HFF-Myc (cell line): ENCODE measurements around the gene SSH2.
"Not testable (repeated sequence)": the region's sequence is repeated elsewhere in the genome, so short reads cannot be mapped to it uniquely, and the experiment has no call there.

Experiments
- DNase-seq: peaks from one replicate; pipeline ENCODE4 v3.0.0-alpha.2; 2011; ENCODE audit warnings: low read depth; ENCODE audit errors: extremely low read depth
- H3K4me3 ChIP-seq: replicated peaks from 2 replicates; pipeline ENCODE4 v1.5.1; 2011; ENCODE audit warnings: low read depth, mild to moderate bottlenecking, control low read depth, low read length
- TF ChIP-seq, protein P1 (sequence below): IDR thresholded peaks from 2 replicates; pipeline ENCODE4 v1.5.1; 2012; ENCODE audit warnings: mild to moderate bottlenecking, low read depth, low read length, control low read depth; ENCODE audit errors: missing control alignments

SSH2 gene

DNA sequence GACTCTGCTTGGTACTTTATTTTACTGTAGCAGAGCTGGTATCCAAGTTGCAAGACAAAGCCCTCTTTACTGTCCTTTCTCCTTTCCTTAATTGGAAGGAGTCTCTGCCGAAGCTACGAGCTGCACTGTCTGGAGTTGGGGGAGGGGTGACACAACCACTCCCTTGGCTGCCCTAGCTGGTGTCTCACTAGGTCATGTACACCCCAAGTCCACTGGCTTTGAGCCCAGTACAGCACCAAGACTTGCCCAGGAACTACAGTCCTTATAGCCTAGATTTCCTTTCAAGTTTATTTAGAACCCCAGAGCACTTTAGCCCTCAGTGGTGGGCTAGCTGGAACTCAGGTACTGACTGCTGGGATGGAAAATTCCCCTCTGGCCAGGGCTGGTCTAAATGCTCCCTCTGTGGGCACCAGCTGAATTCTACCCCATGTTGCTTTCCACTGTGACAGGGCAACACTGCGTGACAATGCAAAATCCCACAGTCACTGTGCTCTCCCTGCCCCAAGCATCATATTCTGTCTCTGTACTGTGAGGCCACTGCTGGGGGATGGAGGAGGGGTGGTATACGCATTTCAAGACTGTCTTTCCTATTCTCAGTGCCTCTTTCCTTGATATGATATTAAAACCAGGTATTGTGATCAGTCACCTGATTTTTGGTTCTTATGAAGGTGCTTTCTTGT, 29.8 kb upstream of the SSH2 start:
- TF ChIP-seq, protein P1, sequence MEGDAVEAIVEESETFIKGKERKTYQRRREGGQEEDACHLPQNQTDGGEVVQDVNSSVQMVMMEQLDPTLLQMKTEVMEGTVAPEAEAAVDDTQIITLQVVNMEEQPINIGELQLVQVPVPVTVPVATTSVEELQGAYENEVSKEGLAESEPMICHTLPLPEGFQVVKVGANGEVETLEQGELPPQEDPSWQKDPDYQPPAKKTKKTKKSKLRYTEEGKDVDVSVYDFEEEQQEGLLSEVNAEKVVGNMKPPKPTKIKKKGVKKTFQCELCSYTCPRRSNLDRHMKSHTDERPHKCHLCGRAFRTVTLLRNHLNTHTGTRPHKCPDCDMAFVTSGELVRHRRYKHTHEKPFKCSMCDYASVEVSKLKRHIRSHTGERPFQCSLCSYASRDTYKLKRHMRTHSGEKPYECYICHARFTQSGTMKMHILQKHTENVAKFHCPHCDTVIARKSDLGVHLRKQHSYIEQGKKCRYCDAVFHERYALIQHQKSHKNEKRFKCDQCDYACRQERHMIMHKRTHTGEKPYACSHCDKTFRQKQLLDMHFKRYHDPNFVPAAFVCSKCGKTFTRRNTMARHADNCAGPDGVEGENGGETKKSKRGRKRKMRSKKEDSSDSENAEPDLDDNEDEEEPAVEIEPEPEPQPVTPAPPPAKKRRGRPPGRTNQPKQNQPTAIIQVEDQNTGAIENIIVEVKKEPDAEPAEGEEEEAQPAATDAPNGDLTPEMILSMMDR, result no peak

DNA sequence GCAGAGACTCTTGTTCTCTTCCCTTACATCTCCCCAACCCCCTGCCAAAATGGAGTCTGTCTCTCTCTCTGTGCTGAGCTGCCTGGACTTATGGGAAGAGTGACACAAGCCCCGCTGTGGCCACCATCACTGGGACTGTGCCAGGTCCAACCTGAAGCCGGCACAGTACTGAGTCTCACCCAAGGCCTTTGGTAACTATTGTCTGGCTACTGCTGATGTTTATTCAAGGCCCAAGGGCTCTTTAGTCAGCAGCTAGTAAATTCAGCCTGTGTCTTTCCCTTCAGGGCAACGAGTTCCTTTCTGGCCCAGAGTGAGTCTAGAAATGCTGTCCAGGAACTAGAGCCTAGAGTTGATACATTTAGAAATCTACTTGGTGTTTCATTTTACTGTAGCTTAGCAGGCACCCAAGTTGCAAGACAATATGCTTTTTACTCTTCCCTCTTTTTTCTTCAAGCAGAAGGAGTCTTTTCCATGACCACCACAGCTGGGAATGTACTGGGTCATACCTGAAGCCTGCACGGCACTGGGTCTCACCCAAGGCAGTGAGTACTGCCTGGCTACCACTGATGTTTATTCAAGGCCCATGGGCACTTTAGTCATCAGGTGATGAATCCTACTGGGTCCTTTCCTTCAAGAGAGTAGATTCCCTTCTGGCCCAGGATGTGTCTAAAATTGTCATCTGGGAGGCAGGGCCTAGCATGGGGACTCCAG, 29.1 kb upstream of the SSH2 start:
- no peak for DNase-seq
- H3K4me3 ChIP-seq, result no peak overlapping the region
- TF ChIP-seq, protein P1, result no peak

More for the DNA sequence above, 29.8 kb upstream of the SSH2 start:
- DNase-seq, result no peak
- no peak overlapping the region for H3K4me3 ChIP-seq

DNA sequence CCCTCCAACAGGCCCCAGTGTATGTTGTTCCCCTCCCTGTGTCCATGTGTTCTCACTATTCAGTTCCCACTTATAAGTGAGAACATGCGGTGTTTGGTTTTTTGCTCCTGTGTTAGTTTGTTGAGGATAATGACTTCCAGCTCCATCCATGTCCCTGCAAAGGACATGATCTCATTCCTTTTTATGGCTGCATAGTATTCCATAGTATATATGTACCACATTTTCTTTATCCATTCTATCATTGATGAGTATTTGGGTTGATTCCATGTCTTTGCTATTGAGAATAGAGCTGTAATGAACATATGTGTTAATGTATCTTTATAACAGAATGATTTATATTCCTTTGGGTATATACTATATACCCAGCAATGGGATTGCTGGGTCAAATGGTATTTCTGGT, 27.5 kb upstream of the SSH2 start:
- not testable (repeated sequence) for H3K4me3 ChIP-seq, DNase-seq

GRCh38 chr17:29956225-29956624, 26.2 kb upstream of the SSH2 start:
- DNase-seq, result no peak
- no peak overlapping the region for H3K4me3 ChIP-seq
- TF ChIP-seq, protein P1, result no peak

DNA sequence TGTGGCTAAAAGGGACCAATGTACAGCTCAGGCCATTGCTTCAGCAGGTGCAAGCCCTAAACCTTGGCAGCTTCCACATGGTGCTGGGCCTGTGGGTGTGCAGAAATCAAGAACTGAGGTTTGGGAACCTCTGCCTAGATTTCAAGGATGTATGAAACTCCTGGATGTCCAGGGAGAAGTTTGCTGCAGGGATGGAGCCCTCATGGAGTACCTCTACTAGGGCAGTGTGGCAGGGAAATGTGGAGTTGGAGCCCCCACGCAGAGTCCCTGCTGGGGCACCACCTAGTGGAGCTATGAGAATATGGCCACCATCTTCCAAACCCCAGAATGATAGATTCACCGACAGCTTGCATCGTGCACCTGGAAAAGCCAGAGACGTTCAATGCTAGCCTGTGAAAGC, 24.4 kb upstream of the SSH2 start:
- H3K4me3 ChIP-seq, result no peak overlapping the region
- TF ChIP-seq, protein P1, result peak; percentile 25
- no peak for DNase-seq

- no peak for DNase-seq
- no peak overlapping the region for H3K4me3 ChIP-seq
- TF ChIP-seq, protein P1, result no peak
Observed at GRCh38 chr17:29949696-29950095, 19.7 kb upstream of the SSH2 start.

GRCh38 chr17:29948448-29949215, 18.6 kb upstream of the SSH2 start:
- DNase-seq, result no peak
- TF ChIP-seq, protein P1, result no peak
- H3K4me3 ChIP-seq, result no peak overlapping the region
